ENCODE measurements around the gene RNU5B-1. TPM values are rescaled to one million over a fixed set of nuclear protein-coding genes. Genes with fewer than 3 reads are reported as not detected.
"Not testable (repeated sequence)": the region's sequence is repeated elsewhere in the genome, so short reads cannot be mapped to it uniquely, and the experiment has no call there.

RNU5B-1 gene
- polyA plus RNA-seq, 4 donors, result not detected

- DNase-seq (ENCODE audit: low read depth in 4 of 4, low spot score in 3 of 4), result no peak
These were observed 35.4 kb downstream of the RNU5B-1 start for GRCh38 chr15:65339920-65340319.

DNA sequence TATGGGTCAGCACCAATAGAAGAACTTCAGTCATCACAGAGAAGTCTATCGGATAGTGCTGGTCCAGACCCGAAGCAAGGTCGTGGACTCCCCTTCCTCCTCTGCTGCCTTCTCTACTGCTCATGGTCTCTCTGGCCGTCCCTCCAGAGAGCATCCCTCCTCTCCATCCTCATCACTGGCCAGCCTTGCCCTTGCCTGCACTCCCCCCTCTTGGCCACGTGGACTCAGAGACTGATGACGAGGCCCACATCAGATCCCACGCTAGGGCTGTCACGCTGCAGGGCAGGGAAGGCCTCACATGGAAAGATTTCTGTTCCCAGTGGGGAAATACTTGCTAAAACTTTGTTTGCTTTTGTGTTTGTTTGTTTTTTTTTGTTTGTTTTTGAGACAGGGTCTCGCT, 38.0 kb downstream of the RNU5B-1 start:
- no peak for DNase-seq (ENCODE audit: low read depth in 4 of 4, low spot score in 3 of 4)

GRCh38 chr15:65343374-65343981, 39.0 kb downstream of the RNU5B-1 start:
- DNase-seq (ENCODE audit: low read depth in 4 of 4, low spot score in 3 of 4), result no peak

GRCh38 chr15:65344214-65344913, 39.9 kb downstream of the RNU5B-1 start:
- DNase-seq (ENCODE audit: low read depth in 4 of 4, low spot score in 3 of 4), result no peak

DNA sequence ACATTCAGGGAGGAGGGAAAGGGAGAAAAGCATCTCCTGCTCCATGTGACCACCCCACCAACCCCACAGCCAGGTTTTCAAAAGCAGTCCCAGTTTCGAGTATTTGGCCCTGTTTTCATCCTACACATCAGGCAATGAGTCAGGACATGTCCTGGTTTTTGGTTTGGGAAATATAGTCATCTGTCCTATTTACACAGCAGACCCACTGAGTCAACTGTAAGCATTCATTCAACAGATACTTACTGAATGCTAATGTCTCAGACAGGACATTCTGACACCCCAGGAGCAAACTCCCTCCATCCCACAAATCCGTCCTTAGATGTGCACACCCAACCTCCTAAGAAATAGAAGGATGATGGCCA, 40.4 kb downstream of the RNU5B-1 start:
- no peak for DNase-seq (ENCODE audit: low read depth in 4 of 4, low spot score in 3 of 4)

- DNase-seq (ENCODE audit: low read depth in 4 of 4, low spot score in 3 of 4), result no peak
These were observed 42.5 kb downstream of the RNU5B-1 start for GRCh38 chr15:65346856-65347598.

GRCh38 chr15:65347756-65348155, 43.3 kb downstream of the RNU5B-1 start:
- DNase-seq (ENCODE audit: low read depth in 4 of 4, low spot score in 3 of 4), result not testable (repeated sequence)

- no peak for DNase-seq (ENCODE audit: low read depth in 4 of 4, low spot score in 3 of 4)
These were observed 44.9 kb downstream of the RNU5B-1 start for GRCh38 chr15:65349338-65349737.

DNA sequence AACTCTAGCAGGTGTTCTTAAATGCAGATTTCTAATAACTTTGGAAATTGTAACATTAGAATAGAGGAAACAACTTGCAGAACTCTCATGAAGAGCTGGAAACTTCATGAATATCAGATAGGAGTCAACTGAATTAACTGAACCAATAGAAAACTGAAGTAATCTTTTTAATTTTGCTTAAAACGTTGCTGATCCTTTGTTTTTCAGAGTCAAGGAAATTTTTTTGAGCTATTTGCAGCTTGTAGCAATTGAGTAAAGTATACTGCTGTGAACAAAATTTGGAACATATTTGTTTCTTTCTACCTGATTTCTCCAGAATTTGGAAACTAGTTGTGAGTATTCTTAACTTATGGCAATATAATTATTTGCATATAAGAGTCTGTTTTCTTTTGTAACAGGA, 47.5 kb downstream of the RNU5B-1 start:
- DNase-seq (ENCODE audit: low read depth in 4 of 4, low spot score in 3 of 4), result not testable (repeated sequence)

Other genes with a start within 250 kb of the RNU5B-1 start
- 1 to 10 TPM; 5.9 to 8.6 (median 7.0) TPM for gene RASL12, start 236.7 kb upstream of the RNU5B-1 start, polyA plus RNA-seq (ENCODE audit: insufficient read length in 4 of 4)
- gene KBTBD13, start 227.9 kb upstream of the RNU5B-1 start, polyA plus RNA-seq (ENCODE audit: insufficient read length in 4 of 4), result under 1 TPM; 0.06 to 0.11 (median 0.09) TPM
- gene UBAP1L, start 189.5 kb upstream of the RNU5B-1 start, polyA plus RNA-seq (ENCODE audit: insufficient read length in 4 of 4), result 1 to 10 TPM; 3.0 to 5.7 (median 3.6) TPM
- gene PDCD7, start 170.9 kb upstream of the RNU5B-1 start, polyA plus RNA-seq (ENCODE audit: insufficient read length in 4 of 4), result 10 to 100 TPM; 27.5 to 32.9 (median 31.5) TPM
- gene CLPX, start 119.3 kb upstream of the RNU5B-1 start, polyA plus RNA-seq (ENCODE audit: insufficient read length in 4 of 4), result 10 to 100 TPM; 56.7 to 75.9 (median 70.6) TPM
- gene CILP, start 93.2 kb upstream of the RNU5B-1 start, polyA plus RNA-seq (ENCODE audit: insufficient read length in 4 of 4), result 1 to 10 TPM; 3.1 to 4.3 (median 3.8) TPM
- 10 to 100 TPM; 17.2 to 19.8 (median 17.6) TPM for gene PARP16, start 17.8 kb upstream of the RNU5B-1 start, polyA plus RNA-seq (ENCODE audit: insufficient read length in 4 of 4)
- gene RNU5A-1, start 8.6 kb upstream of the RNU5B-1 start, polyA plus RNA-seq (ENCODE audit: insufficient read length in 4 of 4), result not detected
- 1 to 10 TPM; 8.0 to 8.6 (median 8.4) TPM for gene IGDCC3, start 73.3 kb downstream of the RNU5B-1 start, polyA plus RNA-seq (ENCODE audit: insufficient read length in 4 of 4)
- 10 to 100 TPM; 12.2 to 14.4 (median 13.9) TPM for gene IGDCC4, start 118.3 kb downstream of the RNU5B-1 start, polyA plus RNA-seq (ENCODE audit: insufficient read length in 4 of 4)
- 10 to 100 TPM; 24.3 to 32.4 (median 26.5) TPM for gene DPP8, start 213.0 kb downstream of the RNU5B-1 start, polyA plus RNA-seq (ENCODE audit: insufficient read length in 4 of 4)
- 100 to 1,000 TPM; 161 to 192 (median 191) TPM for gene HACD3, start 225.8 kb downstream of the RNU5B-1 start, polyA plus RNA-seq (ENCODE audit: insufficient read length in 4 of 4)

Measured in right renal pelvis (tissue), 4 donors.